B cell (primary cell): ENCODE measurements around the gene HLCS. TPM values are rescaled to one million over a fixed set of nuclear protein-coding genes. Genes with fewer than 3 reads are reported as not detected.

Source experiments
- ATAC-seq: fragments of 200-7000 bp; cut with Tn5 transposase; one replicate; pipeline ENCODE4 v1.10.0; 2021; ENCODE audit warnings: low read depth, mild to moderate bottlenecking, moderate number of reproducible peaks, moderate library complexity
- CTCF ChIA-PET: fragments of 350-600 bp; sonication (Branson Sonifier 250); formaldehyde crosslinking; loops from one replicate; lab custom pipeline; 2021; ENCODE audit warnings: antibody characterized with exemption, inconsistent platforms; lab: Charles Lee
- POLR2A ChIA-PET: fragments of 350-600 bp; sonication (Branson Sonifier 250); formaldehyde crosslinking; loops from one replicate; lab custom pipeline; 2021; ENCODE audit warnings: antibody characterized with exemption; lab: Charles Lee
- DNase-seq: peaks from one replicate; pipeline ENCODE4 v3.0.0; 2013
- H2AFZ ChIP-seq: 2 replicates; pipeline ENCODE4 v1.6.1; 2012; ENCODE audit warnings: mild to moderate bottlenecking, low read depth, low read length; ENCODE audit not compliant: insufficient read depth, poor library complexity, severe bottlenecking
- H3K27ac ChIP-seq, 2 donors: 1 replicate in 1 of 2; 2 replicates in 1 of 2; pipeline ENCODE4 v1.5.1; 2012 to 2013; ENCODE audit warnings: low read length in 2 of 2, mild to moderate bottlenecking in 2 of 2, moderate library complexity in 1 of 2
- H3K27me3 ChIP-seq, 4 experiments: fragments of 200-600 bp in 1 of 4; sonication (generic) in 1 of 4; replicated peaks in 1 of 4; 1 replicate in 2 of 4; 2 replicates in 2 of 4; pipeline versions ENCODE4 v1.6.1 to v1.7.0; 2013 to 2016; ENCODE audit warnings: low read length in 3 of 4, mild to moderate bottlenecking in 2 of 4, mixed read lengths in 1 of 4, moderate library complexity in 1 of 4; ENCODE audit not compliant: insufficient read depth in 4 of 4, control insufficient read depth in 3 of 4; ENCODE audit errors: control extremely low read depth in 1 of 4
- H3K36me3 ChIP-seq, 2 experiments: replicated peaks in 1 of 2; 1 replicate in 1 of 2; 2 replicates in 1 of 2; pipeline versions ENCODE4 v1.6.1 to v1.7.1; 2013; ENCODE audit warnings: low read length in 1 of 2; ENCODE audit not compliant: insufficient read depth in 2 of 2, control insufficient read depth in 1 of 2; ENCODE audit errors: control extremely low read depth in 1 of 2, extremely low read depth in 1 of 2
- H3K4me1 ChIP-seq, 2 donors: fragments of 200-600 bp in 1 of 2; sonication (generic) in 1 of 2; 1 replicate in 1 of 2; 2 replicates in 1 of 2; pipeline versions ENCODE4 v1.5.1 to v1.6.1; 2013 to 2017; ENCODE audit warnings: low read length in 2 of 2; ENCODE audit not compliant: control insufficient read depth in 2 of 2, insufficient read depth in 2 of 2
- H3K4me2 ChIP-seq: replicated peaks from 2 replicates; pipeline ENCODE3; 2012; ENCODE audit warnings: mild to moderate bottlenecking, low read depth, low read length; ENCODE audit not compliant: poor library complexity, severe bottlenecking
- H3K4me3 ChIP-seq, 5 experiments: fragments of 200-600 bp in 1 of 5; sonication (generic) in 1 of 5; 1 replicate in 3 of 5; 2 replicates in 2 of 5; pipeline versions ENCODE4 v1.5.1 to v1.7.0; 2011 to 2016; ENCODE audit warnings: low read length in 4 of 5, mild to moderate bottlenecking in 4 of 5, low read depth in 2 of 5, control low read depth in 1 of 5, moderate library complexity in 1 of 5; ENCODE audit not compliant: insufficient read depth in 1 of 5; ENCODE audit errors: control extremely low read depth in 1 of 5, extremely low read depth in 1 of 5
- H3K79me2 ChIP-seq: fragments of 200-600 bp; sonication (generic); one replicate; pipeline ENCODE4 v1.6.0; 2016; ENCODE audit warnings: low read length; ENCODE audit not compliant: control insufficient read depth, insufficient read depth
- H3K9ac ChIP-seq: fragments of 200-600 bp; sonication (generic); 2 replicates; pipeline ENCODE4 v1.6.1; 2017; ENCODE audit warnings: mild to moderate bottlenecking, low read length, moderate library complexity
- H3K9me3 ChIP-seq, 3 donors: one replicate each; pipeline versions ENCODE4 v1.6.1 to v1.7.1; 2013; ENCODE audit warnings: low read length in 2 of 3; ENCODE audit not compliant: control insufficient read depth in 2 of 3, insufficient read depth in 1 of 3; ENCODE audit errors: control extremely low read depth in 1 of 3
- H4K20me1 ChIP-seq: 2 replicates; pipeline ENCODE4 v1.6.0; 2012; ENCODE audit warnings: mild to moderate bottlenecking, low read length; ENCODE audit not compliant: insufficient read depth, control insufficient read depth, poor library complexity, severe bottlenecking
- H3K27ac Mint-ChIP-seq: one replicate; pipeline ENCODE4 v1.8.0; 2021; ENCODE audit warnings: mixed read lengths
- H3K27me3 Mint-ChIP-seq: one replicate; pipeline ENCODE4 v1.8.0; 2021; ENCODE audit warnings: mixed read lengths
- H3K4me1 Mint-ChIP-seq: one replicate; pipeline ENCODE4 v1.8.0; 2021; ENCODE audit warnings: mixed read lengths
- H3K4me3 Mint-ChIP-seq: one replicate; pipeline ENCODE4 v1.8.0; 2021; ENCODE audit warnings: mixed read lengths
- H3K9me3 Mint-ChIP-seq: one replicate; pipeline ENCODE4 v1.8.0; 2022; ENCODE audit warnings: mixed read lengths; ENCODE audit not compliant: insufficient read depth
- CTCF ChIP-seq: fragments of 200-600 bp; IDR thresholded peaks from one replicate; pipeline ENCODE4 v1.8.0; 2022; ENCODE audit warnings: antibody characterized with exemption, mild to moderate bottlenecking
- EZH2 ChIP-seq: IDR thresholded peaks from 2 replicates; pipeline ENCODE4 v1.6.1; 2012; ENCODE audit warnings: borderline replicate concordance, low read depth, mild to moderate bottlenecking, moderate library complexity, low read length; ENCODE audit not compliant: insufficient read depth, poor library complexity, severe bottlenecking
- WGBS: methylation state at CpG from one replicate; pipeline ENCODE4 v1.1.5; 2013; ENCODE audit warnings: missing lambda C conversion rate; ENCODE audit not compliant: insufficient coverage; 5-methylcytosine and 5-hydroxymethylcytosine counted together
- intact Hi-C: fragments of 100-400 bp; cut with micrococcal nuclease; formaldehyde crosslinking; loops from one replicate; pipeline ENCODE4 v1.10.0; 2022
- polyA plus RNA-seq: library from polyadenylated mRNA; depleted of rRNA; stranded (reverse); fragments of >200 nt; gene quantifications from 2 replicates; pipeline ENCODE4 v1.2.3, GENCODE V29; 2012
- total RNA-seq, 2 donors: library from RNA; stranded (reverse); fragments of 120-200 nt in 1 of 2; gene quantifications; 1 replicate in 1 of 2; 2 replicates in 1 of 2; pipeline versions ENCODE4 v1.2.3 to v1.2.4, GENCODE V29; 2013 to 2022

The HLCS gene
- total and polyA plus RNA-seq, 2 donors (not counting 1 experiment from before 2014, with no cell fraction given) = 4.4 to 14.7 TPM

GRCh38 chr21:36962098-36962780 lies 4.2 kb downstream of the HLCS start:
- peaks cover 0 to 5% (median 0%) of the 10 kb centered on the region in 3 donors for H3K9me3 ChIP-seq
- no peak overlapping the region for H3K27ac ChIP-seq
- CTCF ChIA-PET = interaction anchor here (0.7 to 1.1 kb wide), 3 partner anchors 15 to 28 kb away, joined by 3 read pairs; no protein-coding TSS in a partner anchor
- no peaks in the 10 kb centered on the region for H4K20me1 ChIP-seq
- peaks cover 13 to 15% of the 10 kb centered on the region in 2 donors for H3K4me1 ChIP-seq
- DNase-seq = no peak
- H2AFZ ChIP-seq = no peak overlapping the region
- Mint-ChIP-seq H3K4me1 (peaks cover 15% of the 10 kb centered on the region), H3K27ac (no peak overlapping the region), H3K4me3 (no peak overlapping the region), H3K27me3 (no peaks in the 10 kb centered on the region), H3K9me3 (no peaks in the 10 kb centered on the region)
- H3K79me2 ChIP-seq = no peaks in the 10 kb centered on the region
- peaks cover 0 to 3% of the 10 kb centered on the region in 2 experiments for H3K36me3 ChIP-seq
- no peak overlapping the region for H3K4me2 ChIP-seq
- H3K4me3 ChIP-seq = no peak overlapping the region
- POLR2A ChIA-PET = no interaction called here
- no peak overlapping the region for H3K9ac ChIP-seq
- no peak for TF ChIP-seq CTCF
- no peak for TF ChIP-seq EZH2
- 82% methylated on average over 7 of the region's 11 CpGs for WGBS
- intact Hi-C loops = no loop called here
- H3K27me3 ChIP-seq = no peaks in the 10 kb centered on the region
- no peak for ATAC-seq

- intact Hi-C loops = no loop called here
- POLR2A ChIA-PET = no interaction called here
Observed at GRCh38 chr21:36960676-36961284, 5.7 kb downstream of the HLCS start.

More at GRCh38 chr21:36960676-36961284, 5.7 kb downstream of the HLCS start:
- Mint-ChIP-seq H3K27ac (no peak overlapping the region), H3K4me1 (peaks cover 15% of the 10 kb centered on the region), H3K27me3 (no peaks in the 10 kb centered on the region), H3K9me3 (no peaks in the 10 kb centered on the region), H3K4me3 (no peak overlapping the region)
- CTCF ChIA-PET = no interaction called here
- H2AFZ ChIP-seq = no peak overlapping the region
- no peak overlapping the region for H3K9ac ChIP-seq
- TF ChIP-seq EZH2 (no peak), CTCF (no peak)
- WGBS = 93% methylated on average over 3 of the region's 8 CpGs
- H3K4me1 ChIP-seq = peaks cover 9 to 11% of the 10 kb centered on the region in 2 donors
- H4K20me1 ChIP-seq = no peaks in the 10 kb centered on the region
- H3K79me2 ChIP-seq = no peaks in the 10 kb centered on the region
- H3K36me3 ChIP-seq = peaks cover 0 to 3% of the 10 kb centered on the region in 2 experiments
- peaks cover 0 to 5% (median 0%) of the 10 kb centered on the region in 3 donors for H3K9me3 ChIP-seq
- no peak for ATAC-seq
- H3K27ac ChIP-seq = no peak overlapping the region
- no peak for DNase-seq
- no peak overlapping the region for H3K4me2 ChIP-seq
- no peak overlapping the region for H3K4me3 ChIP-seq
- H3K27me3 ChIP-seq = no peaks in the 10 kb centered on the region
